Astrocyte of the spinal cord (primary cell): Measurements from ENCODE around the gene NT5C3A.

Source experiments
- DNase-seq: peaks from one replicate; pipeline ENCODE4 v3.0.0; 2011; ENCODE audit warnings: low read depth, low spot score
- H3K4me3 ChIP-seq: 2 replicates; pipeline ENCODE4 v1.5.1; 2011; ENCODE audit warnings: low read depth, mild to moderate bottlenecking, low read length, moderate library complexity
- in situ Hi-C: cut with HindIII; loops from 2 replicates; pipeline ENCODE4 v1.10.0; 2017; ENCODE audit warnings: low sequenced_read_pairs
- TF ChIP-seq, protein P1 (sequence below): IDR thresholded peaks from 2 replicates; pipeline ENCODE4 v1.5.1; 2012; ENCODE audit warnings: low read depth, mild to moderate bottlenecking, low read length, inconsistent platforms

The NT5C3A gene

DNA sequence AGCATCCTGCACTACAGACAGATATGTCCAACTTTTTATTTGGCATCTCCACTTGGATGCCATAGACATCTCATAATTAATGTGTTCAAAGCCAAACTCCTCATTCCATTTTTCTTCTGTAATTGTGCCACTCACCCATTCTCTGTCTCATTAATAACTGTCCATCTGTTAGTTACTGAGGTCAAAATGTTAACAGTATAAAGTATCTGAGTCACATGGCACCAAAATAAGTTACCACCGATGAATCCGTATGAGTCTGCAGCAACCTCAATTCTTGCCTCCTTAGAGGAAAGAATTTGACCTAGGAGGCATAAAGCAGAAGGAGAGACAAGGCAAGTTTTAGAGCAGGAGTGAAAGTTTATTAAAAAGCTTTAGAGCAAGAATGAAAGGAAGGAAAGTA lies 16.5 kb upstream of the NT5C3A start:
- DNase-seq, result no peak
- H3K4me3 ChIP-seq, result no peak overlapping the region
- TF ChIP-seq, protein P1, sequence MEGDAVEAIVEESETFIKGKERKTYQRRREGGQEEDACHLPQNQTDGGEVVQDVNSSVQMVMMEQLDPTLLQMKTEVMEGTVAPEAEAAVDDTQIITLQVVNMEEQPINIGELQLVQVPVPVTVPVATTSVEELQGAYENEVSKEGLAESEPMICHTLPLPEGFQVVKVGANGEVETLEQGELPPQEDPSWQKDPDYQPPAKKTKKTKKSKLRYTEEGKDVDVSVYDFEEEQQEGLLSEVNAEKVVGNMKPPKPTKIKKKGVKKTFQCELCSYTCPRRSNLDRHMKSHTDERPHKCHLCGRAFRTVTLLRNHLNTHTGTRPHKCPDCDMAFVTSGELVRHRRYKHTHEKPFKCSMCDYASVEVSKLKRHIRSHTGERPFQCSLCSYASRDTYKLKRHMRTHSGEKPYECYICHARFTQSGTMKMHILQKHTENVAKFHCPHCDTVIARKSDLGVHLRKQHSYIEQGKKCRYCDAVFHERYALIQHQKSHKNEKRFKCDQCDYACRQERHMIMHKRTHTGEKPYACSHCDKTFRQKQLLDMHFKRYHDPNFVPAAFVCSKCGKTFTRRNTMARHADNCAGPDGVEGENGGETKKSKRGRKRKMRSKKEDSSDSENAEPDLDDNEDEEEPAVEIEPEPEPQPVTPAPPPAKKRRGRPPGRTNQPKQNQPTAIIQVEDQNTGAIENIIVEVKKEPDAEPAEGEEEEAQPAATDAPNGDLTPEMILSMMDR, result no peak
- in situ Hi-C loops, result no loop called here

DNA sequence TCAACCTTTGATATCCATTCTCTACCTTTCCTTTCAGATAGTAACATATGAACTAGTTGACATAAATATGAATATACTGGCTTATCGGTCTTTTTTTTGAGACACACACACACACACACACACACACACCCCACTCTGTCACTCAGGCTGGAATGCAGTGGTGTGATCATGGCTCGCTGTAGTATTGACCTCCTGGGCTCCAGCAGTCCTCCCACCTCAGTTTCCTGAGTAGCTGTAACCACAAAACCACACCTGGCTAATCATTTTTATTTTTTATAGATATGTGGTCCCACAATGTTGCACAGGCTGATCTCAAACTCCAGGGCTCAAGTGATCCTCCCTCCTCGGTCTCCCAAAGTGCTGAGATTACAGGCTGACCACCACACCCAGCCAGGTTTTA lies 14.2 kb upstream of the NT5C3A start:
- in situ Hi-C loops, result no loop called here
- TF ChIP-seq, protein P1, result no peak
- H3K4me3 ChIP-seq, result no peak overlapping the region
- DNase-seq, result no peak

DNA sequence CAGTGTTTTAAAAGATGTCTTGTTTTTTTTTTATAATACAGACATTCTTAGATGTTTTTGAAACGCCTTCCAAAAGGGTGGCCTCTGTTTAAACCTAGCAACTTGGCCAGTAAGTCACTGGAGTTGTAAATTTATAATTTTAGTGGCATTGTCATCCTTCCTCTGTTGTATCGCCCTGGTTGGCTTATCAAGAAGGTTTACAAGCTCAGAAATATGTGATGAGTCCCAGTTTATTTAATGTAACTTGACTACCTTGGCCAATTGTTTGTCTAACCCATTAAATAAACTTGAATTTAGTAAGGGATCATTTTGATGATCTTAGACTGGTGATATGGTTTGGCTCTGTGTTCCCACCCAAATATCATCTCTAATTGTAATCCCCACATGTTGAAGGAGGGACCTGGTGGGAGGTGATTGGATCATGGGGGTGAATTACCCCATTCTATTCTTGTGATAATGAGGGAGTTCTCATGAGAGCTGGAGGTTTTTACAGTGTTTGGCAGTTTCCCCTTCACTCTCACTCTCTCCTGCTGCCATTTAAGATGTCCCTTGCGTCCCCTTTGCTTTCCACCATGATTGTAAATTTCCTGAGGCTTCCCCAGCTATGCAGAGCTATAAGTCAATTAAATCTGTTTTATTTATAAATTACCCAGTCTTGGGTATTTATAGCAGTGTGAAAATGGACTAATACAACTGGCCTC lies 13.4 kb upstream of the NT5C3A start:
- no peak for DNase-seq
- TF ChIP-seq, protein P1, result no peak
- in situ Hi-C loops, result no loop called here
- H3K4me3 ChIP-seq, result no peak overlapping the region

DNA sequence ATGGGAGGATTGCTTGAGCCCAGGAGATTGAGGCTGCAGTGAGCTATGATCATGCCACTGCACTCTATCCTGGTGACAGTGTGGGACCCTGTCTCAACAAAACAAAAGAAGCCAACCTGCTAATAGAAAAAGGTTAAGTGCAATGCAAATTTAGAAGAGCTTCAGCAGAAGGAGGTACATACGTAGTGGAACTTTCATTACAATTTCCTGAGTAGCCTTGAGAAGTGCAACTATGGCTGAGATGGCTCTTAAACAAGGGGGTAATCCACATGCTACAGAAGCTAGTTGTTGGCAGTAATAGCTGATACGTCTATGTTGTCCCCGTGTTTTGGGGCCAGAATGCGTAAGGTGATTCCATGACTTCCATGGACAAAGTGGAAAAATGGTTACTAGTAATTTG lies 10.7 kb upstream of the NT5C3A start:
- in situ Hi-C loops, result no loop called here
- DNase-seq, result no peak
- no peak overlapping the region for H3K4me3 ChIP-seq
- TF ChIP-seq, protein P1, result no peak

DNA sequence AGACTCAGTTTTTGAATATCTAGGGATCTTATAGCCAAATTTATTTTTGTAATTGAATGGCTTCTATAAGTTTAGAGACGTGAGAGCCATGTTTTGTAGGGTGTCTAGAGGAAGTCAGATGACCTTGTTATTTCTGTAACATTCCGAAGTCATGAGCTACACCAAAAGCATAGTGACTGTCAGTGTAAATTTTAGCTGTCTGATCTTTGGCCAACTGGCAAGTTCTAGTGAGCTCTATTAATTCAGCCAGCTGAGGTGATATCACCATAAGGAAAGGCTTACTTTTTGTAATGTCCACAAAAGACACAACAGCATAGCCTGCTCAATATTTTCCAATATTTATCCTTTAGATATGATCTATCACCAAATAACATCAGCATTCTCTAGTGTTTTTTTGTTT lies 9.9 kb upstream of the NT5C3A start:
- no peak overlapping the region for H3K4me3 ChIP-seq
- in situ Hi-C loops, result no loop called here
- peak; percentile 65 for DNase-seq
- TF ChIP-seq, protein P1, result no peak

DNA sequence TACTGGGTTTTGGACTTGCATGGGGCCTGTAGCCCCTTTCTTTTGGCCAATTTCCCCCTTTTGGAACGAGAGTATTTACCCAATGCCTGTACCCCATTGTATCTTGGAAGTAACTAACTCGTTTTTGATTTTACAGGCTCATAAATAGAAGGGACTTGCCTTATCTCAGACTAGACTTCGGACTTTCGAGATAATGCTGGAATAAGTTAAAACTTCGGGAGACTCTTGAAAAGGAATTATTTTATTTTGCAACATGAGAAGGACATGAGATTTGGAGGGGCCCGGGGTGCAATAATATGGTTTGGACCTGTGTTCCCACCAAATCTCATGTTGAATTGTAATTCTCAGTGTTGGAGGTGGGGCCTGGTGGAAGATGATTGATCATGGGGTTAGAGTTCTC lies 8.3 kb upstream of the NT5C3A start:
- no peak overlapping the region for H3K4me3 ChIP-seq
- TF ChIP-seq, protein P1, result no peak
- in situ Hi-C loops, result no loop called here
- no peak for DNase-seq
